Stimulated activated CD4-positive, alpha-beta T cell treated with anti-CD3 and anti-CD28 coated beads, Interleukin-4, amount 100 ng/mL, for 1 hour (primary cell): ENCODE data around the gene ACVRL1.
A peak's percentile ranks its signal among the peaks of the same experiment; 100 is the strongest.

Experiments
- DNase-seq: peaks from one replicate; pipeline ENCODE4 v3.0.0-alpha.2; 2020

ACVRL1 gene

DNA sequence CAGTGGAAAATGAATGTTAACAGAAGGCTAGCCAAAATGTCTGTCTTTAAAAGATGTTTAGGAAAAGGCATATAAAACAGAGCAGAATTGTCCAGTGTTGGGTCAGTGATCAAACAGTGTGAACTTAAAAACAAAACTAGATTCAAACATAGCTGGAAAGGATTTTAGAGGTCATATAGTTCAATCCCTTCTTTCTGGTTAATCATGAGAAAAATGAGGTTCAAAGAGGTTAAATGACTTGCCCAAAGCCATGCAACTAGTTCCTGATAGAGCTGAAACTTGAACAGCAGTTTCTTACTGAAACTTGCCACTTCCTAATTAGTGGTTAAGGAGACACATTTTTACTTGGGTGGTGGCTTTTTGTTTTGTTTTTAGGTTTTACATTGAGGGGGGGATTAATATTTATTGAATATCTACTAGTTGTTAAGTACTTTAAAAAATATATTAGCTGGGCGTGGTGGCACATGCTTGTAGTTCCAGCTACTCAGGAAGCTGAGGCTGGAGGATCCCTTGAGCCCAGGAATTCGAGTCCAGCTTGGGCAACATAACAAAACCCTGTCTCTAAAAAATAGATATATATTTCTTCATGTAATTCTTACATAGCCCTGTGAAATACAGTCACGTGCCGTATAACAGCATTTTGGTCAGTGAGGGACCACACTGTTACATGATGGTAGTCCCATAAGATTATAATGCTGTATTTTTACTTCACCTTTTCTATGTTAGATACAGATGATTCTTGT lies 64.5 kb downstream of the ACVRL1 start:
- DNase-seq: no peak

DNA sequence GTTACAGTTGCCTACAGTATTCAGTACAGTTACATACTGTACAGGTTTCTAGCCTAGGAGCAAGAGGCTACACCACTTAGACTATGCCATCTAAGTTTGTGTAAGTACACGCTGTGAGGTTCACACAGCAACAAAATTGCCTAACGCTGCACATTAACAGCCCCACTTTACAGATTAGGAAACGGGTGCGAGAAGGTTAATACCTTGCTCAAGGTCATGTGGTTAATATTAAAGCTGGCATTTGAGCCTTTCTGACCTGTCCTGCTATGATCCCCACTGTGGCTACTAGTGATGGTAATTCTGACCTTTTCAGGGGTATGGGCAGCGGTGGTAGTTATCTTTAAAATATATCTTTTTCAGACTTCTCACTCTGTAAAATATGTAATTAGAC lies 65.1 kb downstream of the ACVRL1 start:
- no peak for DNase-seq

DNA sequence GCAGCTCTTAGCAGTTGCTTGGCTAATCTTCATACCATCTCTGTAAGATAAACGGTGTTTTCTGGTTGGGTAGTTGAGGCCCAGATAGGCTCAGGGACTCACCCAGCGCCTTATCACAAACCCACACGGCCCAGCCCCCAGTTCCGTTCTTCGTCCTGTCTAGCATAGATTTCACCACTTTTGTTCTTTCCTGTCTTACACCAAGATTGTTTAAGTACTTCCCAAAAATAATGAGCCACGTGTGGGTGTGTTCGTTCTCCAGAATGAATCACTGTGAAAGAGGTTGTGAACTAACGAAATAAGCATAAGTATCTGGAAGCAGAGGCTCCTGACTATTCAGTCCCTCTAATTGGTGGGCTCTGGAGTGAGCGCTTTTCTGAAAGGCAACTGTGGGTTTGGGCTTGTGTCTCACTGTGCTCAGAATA lies 65.6 kb downstream of the ACVRL1 start:
- peak; percentile 45 for DNase-seq
